ENCODE results near the gene SH3RF1.

Gene SH3RF1

DNA sequence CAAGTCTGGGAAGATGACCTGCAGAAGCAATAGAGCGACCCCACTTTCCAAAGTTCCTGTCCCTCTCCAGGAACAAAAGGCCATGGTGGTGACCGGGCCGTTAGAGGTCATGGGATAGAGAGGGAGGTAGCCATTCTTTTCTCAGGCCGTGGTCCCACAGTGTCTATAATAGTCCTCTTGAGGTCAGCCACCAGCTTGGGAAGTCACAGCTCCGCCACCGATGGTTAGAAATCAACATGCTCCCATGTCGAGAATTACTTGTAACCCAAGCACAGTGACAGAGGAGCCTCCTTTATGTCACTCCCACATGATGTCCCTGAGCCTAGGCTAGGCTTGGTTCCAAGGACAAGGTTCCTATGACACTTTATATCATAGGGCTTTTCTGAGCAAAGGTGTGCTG, 212.4 kb downstream of the SH3RF1 start:
- no peak for DNase-seq

DNA sequence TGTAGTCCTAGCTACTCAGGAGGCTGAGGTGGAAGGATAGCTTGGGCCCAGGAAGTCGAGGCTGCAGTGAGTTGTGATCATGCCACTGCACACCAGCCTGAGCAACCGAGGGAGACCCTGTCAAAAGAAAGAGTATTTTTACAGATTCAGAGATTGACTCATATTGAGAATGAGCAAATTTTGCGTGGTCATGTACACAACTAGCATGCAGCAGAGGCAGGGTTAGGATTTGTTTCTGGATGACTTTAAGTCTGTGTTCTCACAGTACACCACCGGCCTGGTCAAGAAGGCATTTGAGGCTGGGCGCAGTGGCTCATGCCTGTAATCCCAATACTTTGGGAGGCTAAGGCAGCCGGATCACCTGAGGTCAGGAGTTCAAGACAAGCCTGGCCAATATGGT, 215.9 kb downstream of the SH3RF1 start:
- DNase-seq: no peak

DNA sequence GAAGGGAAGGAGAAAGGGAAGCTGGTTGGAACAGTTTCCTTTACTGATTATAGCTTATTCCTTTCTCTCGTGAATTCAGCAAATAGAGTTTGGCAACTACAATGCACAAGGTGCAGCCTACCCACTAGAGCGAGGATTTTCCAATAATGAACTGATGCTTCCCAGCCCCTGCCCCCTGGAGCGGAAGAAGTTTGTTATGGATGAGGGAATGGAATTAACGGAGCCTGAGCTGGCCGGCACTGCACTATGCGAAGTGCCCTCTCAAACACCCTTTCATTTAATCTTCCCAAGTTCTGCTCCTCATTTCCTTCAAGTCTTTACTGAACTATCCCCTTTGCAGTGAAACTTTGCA, 218.2 kb downstream of the SH3RF1 start:
- no peak for DNase-seq

DNA sequence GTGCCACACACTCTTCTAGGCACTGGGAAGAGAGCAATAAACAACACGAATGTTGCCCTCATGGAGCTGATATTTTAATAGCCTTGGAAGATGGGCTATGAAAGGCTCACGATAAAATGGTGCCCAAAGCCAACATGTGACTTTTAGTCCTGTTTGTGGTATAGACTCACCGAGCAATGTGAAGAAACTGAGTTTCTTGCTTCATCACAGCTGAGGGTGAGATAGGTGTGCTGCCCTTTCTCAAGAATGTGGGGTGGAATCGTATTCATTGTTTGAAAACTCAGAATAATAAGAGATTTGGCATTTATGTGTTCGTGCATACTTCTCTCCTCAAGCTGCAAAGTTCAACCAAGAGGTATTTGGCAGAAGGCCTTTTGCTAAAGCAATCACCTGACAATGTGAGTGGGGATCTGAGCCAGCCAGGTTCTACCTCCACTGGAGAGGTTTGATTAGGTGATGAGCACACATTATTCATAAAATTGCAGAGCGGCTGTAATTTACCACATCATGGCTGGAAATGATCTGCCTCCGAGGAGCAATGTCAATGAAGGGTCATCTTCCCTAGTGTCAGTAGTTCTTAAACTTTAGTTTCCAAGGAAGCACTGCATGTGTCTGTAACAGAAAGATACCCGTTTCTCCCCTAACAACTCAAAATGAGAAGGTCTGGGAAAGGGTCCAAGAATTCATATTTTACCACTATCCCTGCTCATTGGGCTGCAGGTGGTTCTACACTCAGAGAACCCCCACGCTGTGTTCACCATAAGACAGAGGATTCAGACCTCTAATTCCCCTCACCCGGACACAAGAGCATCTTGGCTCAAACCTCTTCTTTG, 218.8 kb downstream of the SH3RF1 start:
- DNase-seq: no peak

GRCh38 chr4:169050881-169051760, 219.6 kb downstream of the SH3RF1 start:
- no peak for DNase-seq

- DNase-seq: no peak
These were observed 220.5 kb downstream of the SH3RF1 start for GRCh38 chr4:169050284-169050683.

DNA sequence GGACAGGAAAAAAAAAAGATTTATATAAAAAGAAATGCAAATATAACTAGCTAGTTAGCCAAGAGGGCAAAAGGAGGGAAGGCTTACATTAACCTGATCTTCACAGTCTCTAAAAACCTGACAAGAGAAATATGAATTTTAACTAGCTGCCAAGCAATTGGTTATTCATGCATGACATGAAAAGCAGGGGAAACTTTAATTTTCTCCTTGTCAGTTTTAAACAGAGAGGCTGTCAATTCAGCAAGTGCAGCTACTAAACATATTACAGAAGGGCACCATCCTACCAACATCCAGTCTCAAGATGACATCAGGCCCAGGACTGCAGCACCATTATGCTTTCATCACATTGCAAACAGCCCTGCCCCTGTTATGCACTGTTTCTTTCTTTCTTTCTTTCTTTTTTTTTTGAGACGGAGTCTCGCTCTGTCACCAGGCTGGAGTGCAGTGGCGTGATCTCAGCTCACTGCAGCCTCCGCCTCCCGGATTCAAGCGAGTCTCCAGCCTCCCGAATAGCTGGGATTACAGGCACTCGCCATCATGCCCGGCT, 221.8 kb downstream of the SH3RF1 start:
- DNase-seq: no peak

GRCh38 chr4:169047956-169048355, 222.8 kb downstream of the SH3RF1 start:
- no peak for DNase-seq

- no peak for DNase-seq
These were observed 224.7 kb downstream of the SH3RF1 start for GRCh38 chr4:169045862-169046584.

- no peak for DNase-seq
These were observed 225.9 kb downstream of the SH3RF1 start for GRCh38 chr4:169044714-169045447.

Measured in stimulated activated CD4-positive, alpha-beta T cell treated with anti-CD3 and anti-CD28 coated beads, Interleukin-4, amount 100 ng/mL, for 1 hour (primary cell).